Forelimb muscle (tissue), 1 donor: ENCODE results near the gene CD248. TPM values are rescaled to one million over a fixed set of nuclear protein-coding genes. Genes with fewer than 3 reads are reported as not detected.

Experiments used
- DNase-seq: peaks from one replicate; pipeline ENCODE4 v3.0.0-alpha.2; 2013; ENCODE audit warnings: low read depth
- polyA plus RNA-seq: library from polyadenylated mRNA; unstranded; fragments of 120-200 nt; gene quantifications from one replicate; pipeline ENCODE4 v1.2.1, GENCODE V29; 2013; ENCODE audit not compliant: insufficient read length

Gene CD248
- polyA plus RNA-seq, 1 donor, result 76.4 TPM

GRCh38 chr11:66289548-66290329 lies 27.1 kb downstream of the CD248 start:
- peak; percentile 36 for DNase-seq

GRCh38 chr11:66288671-66289547 lies 27.9 kb downstream of the CD248 start, which contains the start of gene YIF1A:
YIF1A (minus strand) TSS chr11:66289143; CDS start chr11:66288985, 158 bp downstream.
- DNase-seq, result peak; percentile 99

GRCh38 chr11:66287889-66288670 lies 28.8 kb downstream of the CD248 start:
- DNase-seq, result no peak

GRCh38 chr11:66287211-66287888 lies 29.5 kb downstream of the CD248 start:
- DNase-seq, result no peak

- no peak for DNase-seq
These were observed 30.1 kb downstream of the CD248 start for GRCh38 chr11:66286699-66287098.

- DNase-seq, result no peak
These were observed 31.4 kb downstream of the CD248 start for GRCh38 chr11:66285250-66285947.

- no peak for DNase-seq
These were observed 32.2 kb downstream of the CD248 start for GRCh38 chr11:66284526-66285078.

- no peak for DNase-seq
These were observed 33.3 kb downstream of the CD248 start for GRCh38 chr11:66283461-66284105.

GRCh38 chr11:66282468-66283455 lies 34.1 kb downstream of the CD248 start:
- DNase-seq, result peak; percentile 76

- DNase-seq, result no peak
These were observed 34.9 kb downstream of the CD248 start for GRCh38 chr11:66281776-66282467.

GRCh38 chr11:66281001-66281400 lies 35.8 kb downstream of the CD248 start:
- DNase-seq, result no peak

- DNase-seq, result no peak
These were observed 36.4 kb downstream of the CD248 start for GRCh38 chr11:66280428-66280827.

- no peak for DNase-seq
These were observed 37.6 kb downstream of the CD248 start for GRCh38 chr11:66279092-66279734.

GRCh38 chr11:66278363-66279091 lies 38.3 kb downstream of the CD248 start:
- DNase-seq, result no peak

GRCh38 chr11:66277471-66278362 lies 39.1 kb downstream of the CD248 start, which contains the start of gene CNIH2:
CNIH2 (plus strand) TSS chr11:66278175; CDS start chr11:66278457, 282 bp downstream.
- DNase-seq, result no peak
